Panc1 (cell line): ENCODE results near the gene CDK11A. TPM values are rescaled to one million over a fixed set of nuclear protein-coding genes. Genes with fewer than 3 reads are reported as not detected.
"Not testable (repeated sequence)": the region's sequence is repeated elsewhere in the genome, so short reads cannot be mapped to it uniquely, and the experiment has no call there.

Experiments
- ATAC-seq: fragments of 200-7000 bp; cut with Tn5 transposase; 2 replicates; pipeline ENCODE4 v1.9.1; 2020; ENCODE audit warnings: mild to moderate bottlenecking, moderate library complexity
- BruUV-seq: library from RNA; stranded (reverse); fragments of 400-500 nt; replicated peaks from 2 replicates; lab custom pipeline; 2021; lab: Mats Ljungman, UMichigan
- CTCF ChIA-PET: fragments of 300-600 bp; sonication (Branson Sonifier 250); formaldehyde crosslinking; loops from one replicate; lab custom pipeline; 2022; ENCODE audit warnings: antibody characterized with exemption; lab: Charles Lee
- POLR2A ChIA-PET: fragments of 300-600 bp; sonication (Branson Sonifier 250); formaldehyde crosslinking; loops from one replicate; lab custom pipeline; 2022; ENCODE audit warnings: antibody characterized with exemption; lab: Charles Lee
- DNase-seq: peaks from one replicate; pipeline ENCODE4 v3.0.0-alpha.2; 2010; ENCODE audit warnings: low read depth, low spot score
- H3K27ac ChIP-seq: 2 replicates; pipeline ENCODE4 v1.5.1; 2011; ENCODE audit warnings: mild to moderate bottlenecking, low read length, inconsistent platforms
- H3K27me3 ChIP-seq: fragments of 200-500 bp; sonication (Bioruptor generic); 2 replicates; pipeline ENCODE4 v1.6.0; 2014; ENCODE audit warnings: low read length, inconsistent platforms; ENCODE audit not compliant: control insufficient read depth, insufficient read depth
- H3K36me3 ChIP-seq: fragments of 200-500 bp; sonication (Bioruptor generic); 2 replicates; pipeline ENCODE4 v1.5.1; 2014; ENCODE audit warnings: inconsistent platforms, mild to moderate bottlenecking, low read length, moderate library complexity; ENCODE audit not compliant: control insufficient read depth, insufficient read depth
- H3K4me1 ChIP-seq: 2 replicates; pipeline ENCODE4 v1.5.1; 2011; ENCODE audit warnings: inconsistent platforms, mild to moderate bottlenecking, low read length, moderate library complexity; ENCODE audit not compliant: control insufficient read depth, insufficient read depth
- H3K4me3 ChIP-seq, 2 experiments: 2 replicates each; pipeline ENCODE4 v1.5.1; 2011 to 2012; ENCODE audit warnings: low read depth in 2 of 2, low read length in 2 of 2, mild to moderate bottlenecking in 2 of 2, inconsistent platforms in 1 of 2, moderate library complexity in 1 of 2
- H3K9me3 ChIP-seq: fragments of 200-500 bp; sonication (Bioruptor generic); 2 replicates; pipeline ENCODE4 v1.5.1; 2014; ENCODE audit warnings: low read depth, mild to moderate bottlenecking, inconsistent platforms, low read length, moderate library complexity; ENCODE audit not compliant: control insufficient read depth, insufficient read depth
- POLR2AphosphoS5 ChIP-seq: IDR thresholded peaks from 2 replicates; pipeline ENCODE4 v1.6.1; 2012; ENCODE audit warnings: mild to moderate bottlenecking, low read depth, low read length, moderate library complexity
- SIN3A ChIP-seq: IDR thresholded peaks from 2 replicates; pipeline ENCODE4 v1.6.1; 2012; ENCODE audit warnings: low read depth, mild to moderate bottlenecking, low read length, moderate library complexity, borderline replicate concordance; ENCODE audit not compliant: insufficient read depth
- TCF7L2 ChIP-seq: IDR thresholded peaks from 2 replicates; pipeline ENCODE4 v1.6.1; 2011; ENCODE audit warnings: mild to moderate bottlenecking, low read depth, low read length, inconsistent platforms
- in situ Hi-C: cut with HindIII; loops from 2 replicates; pipeline ENCODE4 v1.10.0; 2016; ENCODE audit warnings: low sequenced_read_pairs, low pct_unique_long_range_greater_than_20kb
- intact Hi-C: fragments of 100-400 bp; cut with micrococcal nuclease; formaldehyde crosslinking; loops from one replicate; pipeline ENCODE4 v1.10.0; 2022; ENCODE audit not compliant: unreplicated experiment
- total RNA-seq: library from RNA; stranded (reverse); gene quantifications from one replicate; pipeline ENCODE4 v1.2.1, GENCODE V29; 2021; ENCODE audit not compliant: unreplicated experiment
- TF ChIP-seq, protein P1 (sequence below), 2 experiments: IDR thresholded peaks; 2 replicates each; pipeline ENCODE4 v1.6.1; 2011 to 2012; ENCODE audit warnings: low read depth in 2 of 2, control low read depth in 1 of 2, low read length in 1 of 2, mild to moderate bottlenecking in 1 of 2, moderate library complexity in 1 of 2; ENCODE audit not compliant: insufficient read depth in 1 of 2
- TF ChIP-seq, protein P2 (sequence below): fragments of 450-650 bp; IDR thresholded peaks from 2 replicates; pipeline ENCODE4 v1.5.1; 2017; ENCODE audit warnings: mild to moderate bottlenecking

CDK11A gene
- total RNA-seq, 1 experiment from 2014 or later: 83.6 TPM

DNA sequence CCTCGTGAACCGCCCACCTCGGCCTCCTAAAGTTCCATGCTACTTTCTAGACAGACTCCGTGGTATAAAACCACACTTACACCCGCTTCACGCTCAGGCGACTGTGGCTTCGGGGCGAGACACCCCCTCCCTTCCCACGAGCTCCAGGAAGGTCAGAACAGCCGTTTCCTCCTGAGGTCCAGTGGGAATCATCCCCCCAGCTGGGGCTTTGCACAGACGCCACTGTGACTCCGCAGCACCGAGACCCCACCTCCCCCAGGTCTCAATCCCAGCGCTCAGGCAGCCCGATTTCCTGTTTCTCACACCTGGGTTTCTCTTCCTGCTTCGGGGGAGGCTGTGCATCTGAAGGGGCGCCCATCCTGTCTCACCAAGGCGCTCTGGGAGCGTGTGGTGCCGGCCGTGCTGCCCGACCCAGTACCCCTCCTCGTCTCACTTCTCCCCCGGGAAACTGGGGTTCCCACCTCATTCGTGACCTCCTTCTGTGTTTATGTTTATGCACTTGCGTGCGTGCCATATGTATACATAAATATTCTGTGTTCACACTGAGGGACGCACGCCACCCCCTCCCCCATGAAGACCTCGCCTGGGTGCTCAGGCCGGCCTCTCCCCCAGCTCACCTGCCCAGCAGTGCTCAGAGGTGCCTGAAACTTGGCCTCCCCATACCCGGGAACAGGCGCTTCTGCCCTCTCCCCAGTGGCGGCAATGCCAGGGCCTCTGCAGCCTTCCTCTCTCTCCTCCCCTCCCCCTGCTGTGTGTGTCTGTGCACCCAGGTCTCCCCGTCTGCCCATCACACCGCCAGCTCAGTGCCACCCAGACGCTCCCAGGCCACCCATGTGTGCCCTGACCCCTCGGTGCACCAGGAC lies 46.2 kb downstream of the CDK11A start:
- BruUV-seq: no TSS peak
- Histone ChIP-seq H3K4me3 (no peak overlapping the region), H3K36me3 (no peaks in the 10 kb centered on the region), H3K27ac (no peak overlapping the region), H3K9me3 (no peaks in the 10 kb centered on the region), H3K27me3 (no peaks in the 10 kb centered on the region), H3K4me1 (peaks cover 21% of the 10 kb centered on the region)
- POLR2A ChIA-PET: no interaction called here
- DNase-seq (no peak), ATAC-seq (0 out of 2 replicates have a peak, but pooled peaks have one; percentile 35)
- CTCF ChIA-PET: interaction anchor here (0.9 kb wide), 1 partner anchor 12 kb away, joined by 4 read pairs; no protein-coding TSS in a partner anchor
- in situ Hi-C loops (no loop called here), intact Hi-C loops (no loop called here)
- TF ChIP-seq POLR2AphosphoS5 (no peak), TCF7L2 (no peak), SIN3A (no peak)
- TF ChIP-seq, protein P1, sequence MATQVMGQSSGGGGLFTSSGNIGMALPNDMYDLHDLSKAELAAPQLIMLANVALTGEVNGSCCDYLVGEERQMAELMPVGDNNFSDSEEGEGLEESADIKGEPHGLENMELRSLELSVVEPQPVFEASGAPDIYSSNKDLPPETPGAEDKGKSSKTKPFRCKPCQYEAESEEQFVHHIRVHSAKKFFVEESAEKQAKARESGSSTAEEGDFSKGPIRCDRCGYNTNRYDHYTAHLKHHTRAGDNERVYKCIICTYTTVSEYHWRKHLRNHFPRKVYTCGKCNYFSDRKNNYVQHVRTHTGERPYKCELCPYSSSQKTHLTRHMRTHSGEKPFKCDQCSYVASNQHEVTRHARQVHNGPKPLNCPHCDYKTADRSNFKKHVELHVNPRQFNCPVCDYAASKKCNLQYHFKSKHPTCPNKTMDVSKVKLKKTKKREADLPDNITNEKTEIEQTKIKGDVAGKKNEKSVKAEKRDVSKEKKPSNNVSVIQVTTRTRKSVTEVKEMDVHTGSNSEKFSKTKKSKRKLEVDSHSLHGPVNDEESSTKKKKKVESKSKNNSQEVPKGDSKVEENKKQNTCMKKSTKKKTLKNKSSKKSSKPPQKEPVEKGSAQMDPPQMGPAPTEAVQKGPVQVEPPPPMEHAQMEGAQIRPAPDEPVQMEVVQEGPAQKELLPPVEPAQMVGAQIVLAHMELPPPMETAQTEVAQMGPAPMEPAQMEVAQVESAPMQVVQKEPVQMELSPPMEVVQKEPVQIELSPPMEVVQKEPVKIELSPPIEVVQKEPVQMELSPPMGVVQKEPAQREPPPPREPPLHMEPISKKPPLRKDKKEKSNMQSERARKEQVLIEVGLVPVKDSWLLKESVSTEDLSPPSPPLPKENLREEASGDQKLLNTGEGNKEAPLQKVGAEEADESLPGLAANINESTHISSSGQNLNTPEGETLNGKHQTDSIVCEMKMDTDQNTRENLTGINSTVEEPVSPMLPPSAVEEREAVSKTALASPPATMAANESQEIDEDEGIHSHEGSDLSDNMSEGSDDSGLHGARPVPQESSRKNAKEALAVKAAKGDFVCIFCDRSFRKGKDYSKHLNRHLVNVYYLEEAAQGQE (IDR thresholded peaks at IDR 0.05; ENCODE audit: insufficient read depth in 1 of 2, low read depth in 2 of 2, low read length in 1 of 2): no peak
- TF ChIP-seq, protein P2, sequence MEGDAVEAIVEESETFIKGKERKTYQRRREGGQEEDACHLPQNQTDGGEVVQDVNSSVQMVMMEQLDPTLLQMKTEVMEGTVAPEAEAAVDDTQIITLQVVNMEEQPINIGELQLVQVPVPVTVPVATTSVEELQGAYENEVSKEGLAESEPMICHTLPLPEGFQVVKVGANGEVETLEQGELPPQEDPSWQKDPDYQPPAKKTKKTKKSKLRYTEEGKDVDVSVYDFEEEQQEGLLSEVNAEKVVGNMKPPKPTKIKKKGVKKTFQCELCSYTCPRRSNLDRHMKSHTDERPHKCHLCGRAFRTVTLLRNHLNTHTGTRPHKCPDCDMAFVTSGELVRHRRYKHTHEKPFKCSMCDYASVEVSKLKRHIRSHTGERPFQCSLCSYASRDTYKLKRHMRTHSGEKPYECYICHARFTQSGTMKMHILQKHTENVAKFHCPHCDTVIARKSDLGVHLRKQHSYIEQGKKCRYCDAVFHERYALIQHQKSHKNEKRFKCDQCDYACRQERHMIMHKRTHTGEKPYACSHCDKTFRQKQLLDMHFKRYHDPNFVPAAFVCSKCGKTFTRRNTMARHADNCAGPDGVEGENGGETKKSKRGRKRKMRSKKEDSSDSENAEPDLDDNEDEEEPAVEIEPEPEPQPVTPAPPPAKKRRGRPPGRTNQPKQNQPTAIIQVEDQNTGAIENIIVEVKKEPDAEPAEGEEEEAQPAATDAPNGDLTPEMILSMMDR: no peak

DNA sequence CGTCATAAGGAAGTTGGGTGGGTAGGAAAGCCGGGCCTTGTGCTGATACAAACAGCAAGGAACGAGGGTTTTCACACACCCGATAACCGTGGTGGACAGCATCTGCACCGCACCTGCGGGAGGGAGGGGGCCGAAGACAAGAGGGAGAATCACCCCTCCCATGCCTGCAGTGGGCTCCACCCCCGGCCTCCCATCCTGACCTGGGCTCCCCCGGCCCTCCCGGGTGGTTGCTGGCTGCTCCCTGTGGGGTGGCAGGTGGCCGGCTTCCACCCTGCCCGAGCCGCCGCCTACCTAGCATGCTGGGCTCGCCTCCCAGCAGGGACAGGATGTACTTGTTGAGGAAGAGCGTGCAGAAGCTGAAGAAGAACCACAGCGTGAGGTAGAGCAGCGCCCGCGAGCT lies 48.1 kb downstream of the CDK11A start:
- CTCF ChIA-PET, H3K27me3 ChIP-seq, intact Hi-C loops, ATAC-seq, POLR2A ChIA-PET, in situ Hi-C loops, H3K27ac ChIP-seq, BruUV-seq, H3K9me3 ChIP-seq, H3K4me3 ChIP-seq, H3K36me3 ChIP-seq, DNase-seq: not testable (repeated sequence)
- peaks cover 10% of the 10 kb centered on the region for H3K4me1 ChIP-seq

DNA sequence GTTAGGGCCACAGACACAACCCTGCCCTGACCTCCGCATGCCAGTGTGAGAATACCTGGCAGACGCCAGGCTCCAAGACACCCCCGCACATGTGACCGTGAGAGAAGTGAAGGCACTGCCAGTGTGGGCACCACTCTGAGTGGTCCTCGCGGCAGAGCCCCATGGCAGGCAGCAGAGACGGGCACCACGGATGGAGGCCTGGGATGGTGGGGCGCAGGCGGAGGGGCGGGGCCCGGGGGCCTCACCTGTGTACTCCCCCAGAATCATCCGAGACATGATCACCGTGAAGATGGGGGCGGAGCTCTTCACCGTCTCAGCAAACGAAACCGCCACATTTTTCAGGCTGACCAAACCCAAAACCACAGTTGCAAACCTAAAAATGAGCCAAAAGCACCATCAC lies 48.9 kb downstream of the CDK11A start:
- H3K4me3 ChIP-seq, intact Hi-C loops: not testable (repeated sequence)

DNA sequence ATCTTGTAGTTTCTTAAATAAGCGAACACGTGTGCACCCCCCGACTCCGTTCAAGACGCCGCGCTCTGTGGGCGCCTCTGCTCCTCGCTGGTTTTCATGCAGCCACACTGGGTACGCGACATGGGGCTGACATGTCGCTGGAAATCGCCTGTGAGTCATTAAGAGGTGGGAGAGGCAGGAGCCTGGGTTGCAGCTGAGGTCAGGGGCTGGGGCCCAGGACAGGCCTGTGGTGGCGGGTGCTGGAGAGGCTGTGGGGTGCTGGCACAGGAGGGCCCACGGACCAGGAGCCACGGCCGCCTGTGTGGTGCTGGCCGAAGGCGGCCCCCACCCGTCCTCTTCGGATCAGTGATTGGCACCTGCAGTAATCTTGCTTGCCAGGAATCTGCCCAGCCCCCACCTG lies 49.4 kb downstream of the CDK11A start:
- CTCF ChIA-PET, intact Hi-C loops, in situ Hi-C loops: not testable (repeated sequence)

More for the DNA sequence above, 48.9 kb downstream of the CDK11A start:
- H3K9me3 ChIP-seq, H3K27me3 ChIP-seq, POLR2A ChIA-PET, H3K27ac ChIP-seq, BruUV-seq, ATAC-seq, CTCF ChIA-PET, H3K4me1 ChIP-seq, H3K36me3 ChIP-seq, DNase-seq, in situ Hi-C loops: not testable (repeated sequence)

More for the DNA sequence above, 49.4 kb downstream of the CDK11A start:
- H3K4me1 ChIP-seq, BruUV-seq, H3K27me3 ChIP-seq, POLR2A ChIA-PET, H3K36me3 ChIP-seq, DNase-seq, H3K4me3 ChIP-seq, H3K27ac ChIP-seq, ATAC-seq, H3K9me3 ChIP-seq: not testable (repeated sequence)
